Fibroblast of lung (primary cell): ENCODE data around the gene RNF7. TPM values are rescaled to one million over a fixed set of nuclear protein-coding genes. Genes with fewer than 3 reads are reported as not detected.

Experiments
- DNase-seq, 2 donors: peaks; one replicate each; pipeline versions ENCODE4 v3.0.0 to v3.0.0-alpha.2; 2010; ENCODE audit warnings: low read depth in 2 of 2
- H2AFZ ChIP-seq: 2 replicates; pipeline ENCODE4 v1.5.1; 2012; ENCODE audit warnings: low read length, control low read depth, inconsistent platforms
- H3K27ac ChIP-seq: 2 replicates; pipeline ENCODE4 v1.5.1; 2011; ENCODE audit warnings: low read length, control low read depth; ENCODE audit not compliant: insufficient read depth
- H3K27me3 ChIP-seq: 2 replicates; pipeline ENCODE4 v1.5.1; 2011; ENCODE audit warnings: mild to moderate bottlenecking, low read length; ENCODE audit not compliant: control insufficient read depth, insufficient read depth
- H3K36me3 ChIP-seq: 2 replicates; pipeline ENCODE4 v1.5.1; 2011; ENCODE audit warnings: low read length; ENCODE audit not compliant: control insufficient read depth, insufficient read depth
- H3K4me1 ChIP-seq: 2 replicates; pipeline ENCODE4 v1.5.1; 2011; ENCODE audit warnings: low read length; ENCODE audit not compliant: control insufficient read depth, insufficient read depth; ENCODE audit errors: extremely low read depth
- H3K4me2 ChIP-seq: 2 replicates; pipeline ENCODE4 v1.5.1; 2011; ENCODE audit warnings: low read length, control low read depth; ENCODE audit not compliant: insufficient read depth; ENCODE audit errors: extremely low read depth
- H3K4me3 ChIP-seq, 4 experiments: fragments of 200-600 bp in 1 of 4; sonication (generic) in 1 of 4; replicated peaks in 1 of 4; 2 replicates each; pipeline ENCODE4 v1.5.1; 2011 to 2016; ENCODE audit warnings: low read length in 4 of 4, low read depth in 3 of 4, mild to moderate bottlenecking in 3 of 4, control low read depth in 2 of 4, inconsistent platforms in 1 of 4, mixed read lengths in 1 of 4; ENCODE audit not compliant: insufficient read depth in 1 of 4; ENCODE audit errors: control extremely low read depth in 1 of 4
- H3K79me2 ChIP-seq: 2 replicates; pipeline ENCODE4 v1.5.1; 2012; ENCODE audit warnings: mild to moderate bottlenecking, low read length, inconsistent platforms; ENCODE audit not compliant: control insufficient read depth, insufficient read depth
- H3K9ac ChIP-seq: 2 replicates; pipeline ENCODE4 v1.5.1; 2011; ENCODE audit warnings: mild to moderate bottlenecking, low read length, control low read depth; ENCODE audit not compliant: insufficient read depth
- H3K9me3 ChIP-seq: 2 replicates; pipeline ENCODE4 v1.5.1; 2012; ENCODE audit warnings: low read depth, low read length; ENCODE audit not compliant: control insufficient read depth, insufficient read depth
- H4K20me1 ChIP-seq: 2 replicates; pipeline ENCODE4 v1.5.1; 2011; ENCODE audit warnings: low read length; ENCODE audit not compliant: control insufficient read depth, insufficient read depth; ENCODE audit errors: extremely low read depth
- EZH2 ChIP-seq: IDR thresholded peaks from 2 replicates; pipeline ENCODE4 v1.5.1; 2012; ENCODE audit warnings: low read length, control low read depth, mild to moderate bottlenecking; ENCODE audit errors: missing control alignments
- polyA plus RNA-seq, 2 donors: library from polyadenylated mRNA; depleted of rRNA in 1 of 2; stranded (reverse) in 1 of 2; unstranded in 1 of 2; fragments of >200 nt; gene quantifications; 2 replicates each; pipeline ENCODE4 v1.2.1, GENCODE V29; 2011 to 2012; ENCODE audit warnings: missing spikeins in 1 of 2
- total RNA-seq: library from RNA; depleted of rRNA; stranded (reverse); fragments of >200 nt; gene quantifications from 2 replicates; pipeline ENCODE4 v1.2.1, GENCODE V29; 2014
- TF ChIP-seq, protein P1 (sequence below), 2 donors: IDR thresholded peaks in 1 of 2; conservative IDR thresholded peaks in 1 of 2; 1 replicate in 1 of 2; 2 replicates in 1 of 2; pipeline ENCODE4 v1.5.1; 2011 to 2012; ENCODE audit warnings: low read length in 2 of 2, control low read depth in 1 of 2, inconsistent platforms in 1 of 2, low read depth in 1 of 2, mild to moderate bottlenecking in 1 of 2

Gene RNF7
- total and polyA plus RNA-seq, 2 donors (not counting 1 experiment from before 2014, with no cell fraction given) = 38.6 to 123 TPM

- no peak overlapping the region for H3K9ac ChIP-seq
- H3K4me3 ChIP-seq = no peak overlapping the region
- no peak overlapping the region for H3K4me2 ChIP-seq
- no peak overlapping the region for H3K27ac ChIP-seq
- no peaks in the 10 kb centered on the region for H4K20me1 ChIP-seq
- H3K9me3 ChIP-seq = no peaks in the 10 kb centered on the region
- H2AFZ ChIP-seq = no peak overlapping the region
- H3K36me3 ChIP-seq = no peaks in the 10 kb centered on the region
- H3K4me1 ChIP-seq = no peaks in the 10 kb centered on the region
- no peak for DNase-seq
- TF ChIP-seq, protein P1, sequence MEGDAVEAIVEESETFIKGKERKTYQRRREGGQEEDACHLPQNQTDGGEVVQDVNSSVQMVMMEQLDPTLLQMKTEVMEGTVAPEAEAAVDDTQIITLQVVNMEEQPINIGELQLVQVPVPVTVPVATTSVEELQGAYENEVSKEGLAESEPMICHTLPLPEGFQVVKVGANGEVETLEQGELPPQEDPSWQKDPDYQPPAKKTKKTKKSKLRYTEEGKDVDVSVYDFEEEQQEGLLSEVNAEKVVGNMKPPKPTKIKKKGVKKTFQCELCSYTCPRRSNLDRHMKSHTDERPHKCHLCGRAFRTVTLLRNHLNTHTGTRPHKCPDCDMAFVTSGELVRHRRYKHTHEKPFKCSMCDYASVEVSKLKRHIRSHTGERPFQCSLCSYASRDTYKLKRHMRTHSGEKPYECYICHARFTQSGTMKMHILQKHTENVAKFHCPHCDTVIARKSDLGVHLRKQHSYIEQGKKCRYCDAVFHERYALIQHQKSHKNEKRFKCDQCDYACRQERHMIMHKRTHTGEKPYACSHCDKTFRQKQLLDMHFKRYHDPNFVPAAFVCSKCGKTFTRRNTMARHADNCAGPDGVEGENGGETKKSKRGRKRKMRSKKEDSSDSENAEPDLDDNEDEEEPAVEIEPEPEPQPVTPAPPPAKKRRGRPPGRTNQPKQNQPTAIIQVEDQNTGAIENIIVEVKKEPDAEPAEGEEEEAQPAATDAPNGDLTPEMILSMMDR (conservative IDR thresholded peaks at IDR 0.05 in 1 of 2, IDR thresholded peaks at IDR 0.05 in 1 of 2; ENCODE audit: low read depth in 1 of 2, low read length in 2 of 2) = no peak
- TF ChIP-seq EZH2 = no peak
- H3K79me2 ChIP-seq = no peaks in the 10 kb centered on the region
- H3K27me3 ChIP-seq = no peaks in the 10 kb centered on the region
Observed at GRCh38 chr3:141722081-141722480, 16.0 kb upstream of the RNF7 start.

- H3K27me3 ChIP-seq = no peaks in the 10 kb centered on the region
- DNase-seq = no peak
- TF ChIP-seq, protein P1 (conservative IDR thresholded peaks at IDR 0.05 in 1 of 2, IDR thresholded peaks at IDR 0.05 in 1 of 2; ENCODE audit: low read depth in 1 of 2, low read length in 2 of 2) = no peak
- no peak for TF ChIP-seq EZH2
Observed at GRCh38 chr3:141722648-141723047, 15.4 kb upstream of the RNF7 start.

GRCh38 chr3:141723255-141723654 lies 14.8 kb upstream of the RNF7 start:
- TF ChIP-seq, protein P1 (conservative IDR thresholded peaks at IDR 0.05 in 1 of 2, IDR thresholded peaks at IDR 0.05 in 1 of 2; ENCODE audit: low read depth in 1 of 2, low read length in 2 of 2) = no peak
- TF ChIP-seq EZH2 = no peak
- Histone ChIP-seq H3K4me1 (no peaks in the 10 kb centered on the region), H4K20me1 (no peaks in the 10 kb centered on the region), H3K36me3 (no peaks in the 10 kb centered on the region), H3K79me2 (no peaks in the 10 kb centered on the region), H3K4me3 (no peak overlapping the region), H3K4me2 (no peak overlapping the region), H3K9ac (no peak overlapping the region), H3K27ac (no peak overlapping the region), H3K27me3 (no peaks in the 10 kb centered on the region), H3K9me3 (no peaks in the 10 kb centered on the region), H2AFZ (no peak overlapping the region)
- no peak for DNase-seq

More at GRCh38 chr3:141722648-141723047, 15.4 kb upstream of the RNF7 start:
- Histone ChIP-seq H3K4me1 (no peaks in the 10 kb centered on the region), H3K4me2 (no peak overlapping the region), H3K27ac (no peak overlapping the region), H4K20me1 (no peaks in the 10 kb centered on the region), H3K9ac (no peak overlapping the region), H3K36me3 (no peaks in the 10 kb centered on the region), H2AFZ (no peak overlapping the region), H3K4me3 (no peak overlapping the region), H3K79me2 (no peaks in the 10 kb centered on the region), H3K9me3 (no peaks in the 10 kb centered on the region)
